A549 (cell line): ENCODE data around the gene NMNAT2.

ENCODE experiments used
- BHLHE40 ChIP-seq: IDR thresholded peaks from 2 replicates; pipeline ENCODE4 v1.6.1; 2012; ENCODE audit warnings: low read depth, low read length, inconsistent platforms
- CEBPB ChIP-seq, 2 experiments: fragments of >200 bp in 1 of 2; sonication (Bioruptor Twin) in 1 of 2; formaldehyde crosslinking in 1 of 2; IDR thresholded peaks; 2 replicates each; pipeline ENCODE4 v1.6.1; 2012 to 2016
- CTCF ChIP-seq: fragments of >200 bp; sonication (Bioruptor Twin); formaldehyde crosslinking; IDR thresholded peaks from 3 replicates; pipeline ENCODE4 v1.5.1; 2016
- EHMT2 ChIP-seq: fragments of 200-600 bp; sonication (generic); IDR thresholded peaks from 2 replicates; pipeline ENCODE4 v1.6.1; 2016; ENCODE audit warnings: antibody characterized with exemption, low read depth, mild to moderate bottlenecking, moderate library complexity
- ELK1 ChIP-seq: fragments of 150-350 bp; IDR thresholded peaks from 2 replicates; pipeline ENCODE4 v1.6.1; 2014; ENCODE audit warnings: low read depth, mild to moderate bottlenecking, low read length
- KDM5A ChIP-seq: fragments of 200-600 bp; sonication (generic); IDR thresholded peaks from 2 replicates; pipeline ENCODE4 v1.6.1; 2016; ENCODE audit warnings: antibody characterized with exemption, mild to moderate bottlenecking
- MAX ChIP-seq: IDR thresholded peaks from 2 replicates; pipeline ENCODE4 v1.6.1; 2012
- POLR2A ChIP-seq: IDR thresholded peaks from 2 replicates; pipeline ENCODE4 v1.6.1; 2012; ENCODE audit warnings: mild to moderate bottlenecking, low read length
- POLR2AphosphoS2 ChIP-seq: conservative IDR thresholded peaks from 2 replicates; pipeline ENCODE4 v1.6.1; 2012; ENCODE audit warnings: low read length, improper control_type of control experiment, inconsistent platforms
- RAD21 ChIP-seq, 2 experiments: fragments of >200 bp in 1 of 2; sonication (Bioruptor Twin) in 1 of 2; formaldehyde crosslinking in 1 of 2; IDR thresholded peaks in 1 of 2; conservative IDR thresholded peaks in 1 of 2; 2 replicates in 1 of 2; 3 replicates in 1 of 2; pipeline ENCODE4 v1.6.1; 2012 to 2018; ENCODE audit warnings: inconsistent platforms in 1 of 2
- SREBF2 ChIP-seq: fragments of 450-650 bp; IDR thresholded peaks from 2 replicates; pipeline ENCODE4 v1.6.1; 2014; ENCODE audit warnings: mild to moderate bottlenecking, moderate library complexity
- ZC3H11A ChIP-seq: fragments of 450-650 bp; IDR thresholded peaks from 2 replicates; pipeline ENCODE4 v1.6.1; 2014; ENCODE audit warnings: antibody characterized with exemption, mild to moderate bottlenecking
- TF ChIP-seq, protein P1 (sequence below): IDR thresholded peaks from 2 replicates; pipeline ENCODE4 v1.6.1; 2012; ENCODE audit warnings: low read depth, borderline replicate concordance

- TF ChIP-seq ZC3H11A (no peak), POLR2A (no peak), CTCF (no peak), SREBF2 (no peak), BHLHE40 (no peak), KDM5A (no peak), ELK1 (no peak), MAX (no peak), RAD21 (conservative IDR thresholded peaks at IDR 0.05 in 1 of 2, IDR thresholded peaks at IDR 0.05 in 1 of 2) (no peak), CEBPB (IDR thresholded peaks at IDR 0.05) (no peak), EHMT2 (no peak), POLR2AphosphoS2 (no peak)
- TF ChIP-seq, protein P1, sequence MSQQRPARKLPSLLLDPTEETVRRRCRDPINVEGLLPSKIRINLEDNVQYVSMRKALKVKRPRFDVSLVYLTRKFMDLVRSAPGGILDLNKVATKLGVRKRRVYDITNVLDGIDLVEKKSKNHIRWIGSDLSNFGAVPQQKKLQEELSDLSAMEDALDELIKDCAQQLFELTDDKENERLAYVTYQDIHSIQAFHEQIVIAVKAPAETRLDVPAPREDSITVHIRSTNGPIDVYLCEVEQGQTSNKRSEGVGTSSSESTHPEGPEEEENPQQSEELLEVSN: no peak
These were observed 132.9 kb downstream of the NMNAT2 start for GRCh38 chr1:183285256-183285655.
